Caco-2 (cell line): ENCODE measurements around the gene PLCE1. TPM values are rescaled to one million over a fixed set of nuclear protein-coding genes. Genes with fewer than 3 reads are reported as not detected.
A peak's percentile ranks its signal among the peaks of the same experiment; 100 is the strongest.

Source experiments
- BruUV-seq: library from RNA; stranded (reverse); fragments of 400-500 nt; replicated peaks from 2 replicates; lab custom pipeline; 2021; lab: Mats Ljungman, UMichigan
- CTCF ChIA-PET: fragments of 300-600 bp; sonication (Branson Sonifier 250); formaldehyde crosslinking; loops from one replicate; lab custom pipeline; 2022; ENCODE audit warnings: antibody characterized with exemption; lab: Charles Lee
- POLR2A ChIA-PET: fragments of 300-600 bp; sonication (Branson Sonifier 250); formaldehyde crosslinking; loops from one replicate; lab custom pipeline; 2022; ENCODE audit warnings: antibody characterized with exemption; lab: Charles Lee
- DNase-seq, 2 experiments: peaks; one replicate each; pipeline versions ENCODE4 v3.0.0 to v3.0.0-alpha.2; 2020 to 2022
- H3K27me3 ChIP-seq: replicated peaks from 2 replicates; pipeline ENCODE4 v1.6.0; 2011; ENCODE audit warnings: low read length; ENCODE audit not compliant: control insufficient read depth, insufficient read depth
- H3K36me3 ChIP-seq: 2 replicates; pipeline ENCODE4 v1.5.1; 2011; ENCODE audit warnings: low read length; ENCODE audit not compliant: control insufficient read depth, insufficient read depth
- H3K4me1 ChIP-seq: fragments of 250-450 bp; sonication (Bioruptor Pico); 2 replicates; pipeline ENCODE4 v1.5.1; 2020; ENCODE audit warnings: mild to moderate bottlenecking
- H3K4me3 ChIP-seq: 2 replicates; pipeline ENCODE4 v1.5.1; 2011; ENCODE audit warnings: low read depth, mild to moderate bottlenecking, control low read depth, low read length
- H3K9me3 ChIP-seq: fragments of 250-450 bp; sonication (Bioruptor Pico); 2 replicates; pipeline ENCODE4 v1.5.1; 2020; ENCODE audit warnings: mild to moderate bottlenecking, moderate library complexity
- H3K27ac Mint-ChIP-seq: one replicate; pipeline ENCODE4 v1.8.0; 2022; ENCODE audit warnings: mixed read lengths; ENCODE audit not compliant: unreplicated experiment
- H3K27me3 Mint-ChIP-seq: one replicate; pipeline ENCODE4 v1.8.0; 2022; ENCODE audit warnings: mixed read lengths; ENCODE audit not compliant: insufficient read depth, unreplicated experiment
- H3K36me3 Mint-ChIP-seq: one replicate; pipeline ENCODE4 v1.8.0; 2022; ENCODE audit warnings: mild to moderate bottlenecking, mixed read lengths; ENCODE audit not compliant: insufficient read depth, unreplicated experiment
- H3K4me1 Mint-ChIP-seq: one replicate; pipeline ENCODE4 v1.8.0; 2022; ENCODE audit warnings: low read depth, mixed read lengths; ENCODE audit not compliant: unreplicated experiment
- H3K4me3 Mint-ChIP-seq: one replicate; pipeline ENCODE4 v1.8.0; 2022; ENCODE audit warnings: mild to moderate bottlenecking, moderate library complexity, mixed read lengths; ENCODE audit not compliant: unreplicated experiment
- H3K9me3 Mint-ChIP-seq: one replicate; pipeline ENCODE4 v1.8.0; 2022; ENCODE audit warnings: mixed read lengths; ENCODE audit not compliant: unreplicated experiment
- intact Hi-C: fragments of 100-400 bp; cut with micrococcal nuclease; formaldehyde crosslinking; loops from one replicate; pipeline ENCODE4 v1.10.0; 2022; ENCODE audit not compliant: unreplicated experiment
- total RNA-seq: library from RNA; stranded (reverse); gene quantifications from 2 replicates; pipeline ENCODE4 v1.2.3, GENCODE V29; 2022
- TF ChIP-seq, protein P1 (sequence below), 2 experiments: fragments of 200-600 bp in 1 of 2; IDR thresholded peaks; 1 replicate in 1 of 2; 2 replicates in 1 of 2; pipeline versions ENCODE4 v1.5.1 to v1.8.0; 2011 to 2022; ENCODE audit warnings: antibody characterized with exemption in 1 of 2, control low read depth in 1 of 2, inconsistent platforms in 1 of 2, low read depth in 1 of 2, low read length in 1 of 2, mild to moderate bottlenecking in 1 of 2, moderate library complexity in 1 of 2; ENCODE audit not compliant: insufficient read depth in 1 of 2, severe bottlenecking in 1 of 2, unreplicated experiment in 1 of 2

The PLCE1 gene
- total RNA-seq, 1 experiment from 2014 or later: 12.8 TPM

DNA sequence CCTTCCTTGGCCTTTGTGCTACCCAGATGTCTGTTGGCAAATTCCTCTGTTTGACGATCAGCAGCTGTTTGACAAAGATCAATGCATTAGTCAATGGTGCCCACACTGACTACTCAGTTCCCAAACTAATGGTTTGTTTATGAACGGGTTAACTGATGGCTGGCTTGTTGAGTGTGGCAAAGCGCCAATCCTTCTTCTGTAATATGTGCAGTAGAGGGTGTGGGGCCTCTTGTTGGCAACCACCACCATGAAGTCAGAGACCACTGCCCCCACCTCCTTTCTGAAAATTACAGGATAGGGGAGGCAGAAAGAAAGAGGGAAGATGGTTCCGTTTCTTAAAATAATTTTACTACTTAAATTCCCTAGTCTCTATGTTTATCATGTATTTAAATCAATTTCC lies 2.6 kb upstream of the PLCE1 start:
- no peak overlapping the region for H3K4me3 Mint-ChIP-seq
- ChIA-PET POLR2A (interaction anchor here (0.9 to 1.0 kb wide), 2 partner anchors 15 to 74 kb away, joined by 3 read pairs; no protein-coding TSS in a partner anchor), CTCF (interaction anchor here (0.7 to 1.7 kb wide), 6 partner anchors 10 to 85 kb away, joined by 3 to 11 read pairs (median 4); no protein-coding TSS in a partner anchor)
- TF ChIP-seq, protein P1, sequence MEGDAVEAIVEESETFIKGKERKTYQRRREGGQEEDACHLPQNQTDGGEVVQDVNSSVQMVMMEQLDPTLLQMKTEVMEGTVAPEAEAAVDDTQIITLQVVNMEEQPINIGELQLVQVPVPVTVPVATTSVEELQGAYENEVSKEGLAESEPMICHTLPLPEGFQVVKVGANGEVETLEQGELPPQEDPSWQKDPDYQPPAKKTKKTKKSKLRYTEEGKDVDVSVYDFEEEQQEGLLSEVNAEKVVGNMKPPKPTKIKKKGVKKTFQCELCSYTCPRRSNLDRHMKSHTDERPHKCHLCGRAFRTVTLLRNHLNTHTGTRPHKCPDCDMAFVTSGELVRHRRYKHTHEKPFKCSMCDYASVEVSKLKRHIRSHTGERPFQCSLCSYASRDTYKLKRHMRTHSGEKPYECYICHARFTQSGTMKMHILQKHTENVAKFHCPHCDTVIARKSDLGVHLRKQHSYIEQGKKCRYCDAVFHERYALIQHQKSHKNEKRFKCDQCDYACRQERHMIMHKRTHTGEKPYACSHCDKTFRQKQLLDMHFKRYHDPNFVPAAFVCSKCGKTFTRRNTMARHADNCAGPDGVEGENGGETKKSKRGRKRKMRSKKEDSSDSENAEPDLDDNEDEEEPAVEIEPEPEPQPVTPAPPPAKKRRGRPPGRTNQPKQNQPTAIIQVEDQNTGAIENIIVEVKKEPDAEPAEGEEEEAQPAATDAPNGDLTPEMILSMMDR (IDR thresholded peaks at IDR 0.05; ENCODE audit: insufficient read depth in 1 of 2, low read depth in 1 of 2, low read length in 1 of 2, severe bottlenecking in 1 of 2, unreplicated experiment in 1 of 2): no peak
- H3K27me3 Mint-ChIP-seq: no peaks in the 10 kb centered on the region
- peaks cover 43% of the 10 kb centered on the region for H3K4me1 Mint-ChIP-seq
- no peak for DNase-seq
- Histone ChIP-seq H3K27me3 (no peaks in the 10 kb centered on the region), H3K4me1 (peaks cover 41% of the 10 kb centered on the region), H3K4me3 (no peak overlapping the region), H3K36me3 (no peaks in the 10 kb centered on the region), H3K9me3 (no peaks in the 10 kb centered on the region)
- H3K27ac Mint-ChIP-seq: peak overlapping the region; percentile 78
- BruUV-seq: no TSS peak
- intact Hi-C loops: no loop called here
- peaks cover 7% of the 10 kb centered on the region for H3K36me3 Mint-ChIP-seq
- no peaks in the 10 kb centered on the region for H3K9me3 Mint-ChIP-seq

GRCh38 chr10:93991596-93992284 lies 2.0 kb upstream of the PLCE1 start:
- Histone ChIP-seq H3K36me3 (no peaks in the 10 kb centered on the region), H3K9me3 (no peaks in the 10 kb centered on the region), H3K27me3 (no peaks in the 10 kb centered on the region), H3K4me3 (0 out of 2 replicates have a peak overlapping the region, but pooled peaks have one; percentile 15), H3K4me1 (peaks cover 43% of the 10 kb centered on the region)
- no peaks in the 10 kb centered on the region for H3K9me3 Mint-ChIP-seq
- ChIA-PET CTCF (interaction anchor here (0.7 to 1.7 kb wide), 6 partner anchors 10 to 85 kb away, joined by 3 to 11 read pairs (median 4); no protein-coding TSS in a partner anchor), POLR2A (interaction anchor here (0.6 to 1.0 kb wide), 3 partner anchors 14 to 75 kb away, joined by 3 to 5 read pairs (median 3); no protein-coding TSS in a partner anchor)
- no peaks in the 10 kb centered on the region for H3K27me3 Mint-ChIP-seq
- peak overlapping the region; percentile 65 for H3K4me3 Mint-ChIP-seq
- TF ChIP-seq, protein P1 (IDR thresholded peaks at IDR 0.05; ENCODE audit: insufficient read depth in 1 of 2, low read depth in 1 of 2, low read length in 1 of 2, severe bottlenecking in 1 of 2, unreplicated experiment in 1 of 2): no peak
- H3K4me1 Mint-ChIP-seq: peaks cover 47% of the 10 kb centered on the region
- H3K27ac Mint-ChIP-seq: peak overlapping the region; percentile 78
- peaks cover 7% of the 10 kb centered on the region for H3K36me3 Mint-ChIP-seq
- BruUV-seq: no TSS peak
- intact Hi-C loops: loop anchor here (1.0 to 2.0 kb wide), 2 partner anchors 16 to 75 kb away; no protein-coding TSS in a partner anchor
- DNase-seq: peak; percentile 77 to 85

- POLR2A ChIA-PET: interaction anchor here (0.6 to 1.0 kb wide), 2 partner anchors 68 to 76 kb away, joined by 3 to 5 read pairs; no protein-coding TSS in a partner anchor
- H3K27ac Mint-ChIP-seq: peak overlapping the region; percentile 6
- no peak overlapping the region for H3K4me3 ChIP-seq
Measured at GRCh38 chr10:93992400-93993030, 1.2 kb upstream of the PLCE1 start.

More at GRCh38 chr10:93992400-93993030, 1.2 kb upstream of the PLCE1 start:
- Mint-ChIP-seq H3K4me3 (peak overlapping the region; percentile 70), H3K36me3 (peaks cover 7% of the 10 kb centered on the region), H3K4me1 (peaks cover 47% of the 10 kb centered on the region), H3K27me3 (no peaks in the 10 kb centered on the region), H3K9me3 (no peaks in the 10 kb centered on the region)
- Histone ChIP-seq H3K36me3 (no peaks in the 10 kb centered on the region), H3K4me1 (peaks cover 43% of the 10 kb centered on the region), H3K9me3 (no peaks in the 10 kb centered on the region), H3K27me3 (no peaks in the 10 kb centered on the region)
- no TSS peak for BruUV-seq
- TF ChIP-seq, protein P1 (IDR thresholded peaks at IDR 0.05; ENCODE audit: insufficient read depth in 1 of 2, low read depth in 1 of 2, low read length in 1 of 2, severe bottlenecking in 1 of 2, unreplicated experiment in 1 of 2): peak; percentile 18 to 28
- CTCF ChIA-PET: interaction anchor here (1.1 to 1.7 kb wide), 5 partner anchors 14 to 84 kb away, joined by 3 to 11 read pairs (median 4); no protein-coding TSS in a partner anchor
- intact Hi-C loops: loop anchor here (1.0 to 2.0 kb wide), 2 partner anchors 15 to 76 kb away; no protein-coding TSS in a partner anchor
- no peak for DNase-seq
